ENCODE measurements around the gene FAM168A.
A peak's percentile ranks its signal among the peaks of the same experiment; 100 is the strongest.

The FAM168A gene

GRCh38 chr11:73556966-73557365 is 40.9 kb downstream of the FAM168A start:
- no peak for DNase-seq (ENCODE audit: low spot score)

GRCh38 chr11:73555615-73556014 is 42.3 kb downstream of the FAM168A start:
- DNase-seq (ENCODE audit: low spot score), result no peak

- DNase-seq (ENCODE audit: low spot score), result no peak
Measured at GRCh38 chr11:73554671-73555320, 43.1 kb downstream of the FAM168A start.

- no peak for DNase-seq (ENCODE audit: low spot score)
Measured at GRCh38 chr11:73553266-73553665, 44.6 kb downstream of the FAM168A start.

- no peak for DNase-seq (ENCODE audit: low spot score)
Measured at GRCh38 chr11:73551677-73552076, 46.2 kb downstream of the FAM168A start.

- DNase-seq (ENCODE audit: low spot score), result no peak
Measured at GRCh38 chr11:73549376-73549775, 48.5 kb downstream of the FAM168A start.

- no peak for DNase-seq (ENCODE audit: low spot score)
Measured at GRCh38 chr11:73547706-73548595, 50.0 kb downstream of the FAM168A start.

GRCh38 chr11:73542175-73542574 is 55.7 kb downstream of the FAM168A start:
- no peak for DNase-seq (ENCODE audit: low spot score)

- no peak for DNase-seq (ENCODE audit: low spot score)
Measured at GRCh38 chr11:73539506-73540084, 58.3 kb downstream of the FAM168A start.

- DNase-seq (ENCODE audit: low spot score), result peak; percentile 20
Measured at GRCh38 chr11:73538381-73538872, 59.5 kb downstream of the FAM168A start.

GRCh38 chr11:73537969-73538368 is 59.9 kb downstream of the FAM168A start:
- no peak for DNase-seq (ENCODE audit: low spot score)

- no peak for DNase-seq (ENCODE audit: low spot score)
Measured at GRCh38 chr11:73536961-73537360, 61.0 kb downstream of the FAM168A start.

GRCh38 chr11:73532310-73532709 is 65.6 kb downstream of the FAM168A start:
- no peak for DNase-seq (ENCODE audit: low spot score)

GRCh38 chr11:73531386-73531785 is 66.5 kb downstream of the FAM168A start:
- no peak for DNase-seq (ENCODE audit: low spot score)

GRCh38 chr11:73530109-73530508 is 67.8 kb downstream of the FAM168A start:
- DNase-seq (ENCODE audit: low spot score), result no peak

- no peak for DNase-seq (ENCODE audit: low spot score)
Measured at GRCh38 chr11:73529204-73529530, 68.7 kb downstream of the FAM168A start.

- DNase-seq (ENCODE audit: low spot score), result no peak
Measured at GRCh38 chr11:73528483-73529203, 69.3 kb downstream of the FAM168A start.

- DNase-seq (ENCODE audit: low spot score), result no peak
Measured at GRCh38 chr11:73528013-73528412, 69.9 kb downstream of the FAM168A start.

GRCh38 chr11:73525611-73526010 is 72.3 kb downstream of the FAM168A start:
- DNase-seq (ENCODE audit: low spot score), result no peak

- DNase-seq (ENCODE audit: low spot score), result no peak
Measured at GRCh38 chr11:73524774-73525173, 73.1 kb downstream of the FAM168A start.

GRCh38 chr11:73521621-73522020 is 76.3 kb downstream of the FAM168A start:
- peak; percentile 17 for DNase-seq (ENCODE audit: low spot score)

GRCh38 chr11:73520353-73521061 is 77.4 kb downstream of the FAM168A start:
- DNase-seq (ENCODE audit: low spot score), result peak; percentile 37

All from NAMALWA (cell line).